B cell (primary cell): ENCODE data around the gene TBC1D1. TPM values are rescaled to one million over a fixed set of nuclear protein-coding genes. Genes with fewer than 3 reads are reported as not detected.
A peak's percentile ranks its signal among the peaks of the same experiment; 100 is the strongest.

Source experiments
- ATAC-seq: fragments of 200-7000 bp; cut with Tn5 transposase; one replicate; pipeline ENCODE4 v1.10.0; 2021; ENCODE audit warnings: low read depth, mild to moderate bottlenecking, moderate number of reproducible peaks, moderate library complexity
- CTCF ChIA-PET: fragments of 350-600 bp; sonication (Branson Sonifier 250); formaldehyde crosslinking; loops from one replicate; lab custom pipeline; 2021; ENCODE audit warnings: antibody characterized with exemption, inconsistent platforms; lab: Charles Lee
- POLR2A ChIA-PET: fragments of 350-600 bp; sonication (Branson Sonifier 250); formaldehyde crosslinking; loops from one replicate; lab custom pipeline; 2021; ENCODE audit warnings: antibody characterized with exemption; lab: Charles Lee
- DNase-seq: peaks from one replicate; pipeline ENCODE4 v3.0.0; 2013
- H2AFZ ChIP-seq: 2 replicates; pipeline ENCODE4 v1.6.1; 2012; ENCODE audit warnings: mild to moderate bottlenecking, low read depth, low read length; ENCODE audit not compliant: insufficient read depth, poor library complexity, severe bottlenecking
- H3K27ac ChIP-seq, 2 donors: 1 replicate in 1 of 2; 2 replicates in 1 of 2; pipeline ENCODE4 v1.5.1; 2012 to 2013; ENCODE audit warnings: low read length in 2 of 2, mild to moderate bottlenecking in 2 of 2, moderate library complexity in 1 of 2
- H3K27me3 ChIP-seq, 4 experiments: fragments of 200-600 bp in 1 of 4; sonication (generic) in 1 of 4; replicated peaks in 1 of 4; 1 replicate in 2 of 4; 2 replicates in 2 of 4; pipeline versions ENCODE4 v1.6.1 to v1.7.0; 2013 to 2016; ENCODE audit warnings: low read length in 3 of 4, mild to moderate bottlenecking in 2 of 4, mixed read lengths in 1 of 4, moderate library complexity in 1 of 4; ENCODE audit not compliant: insufficient read depth in 4 of 4, control insufficient read depth in 3 of 4; ENCODE audit errors: control extremely low read depth in 1 of 4
- H3K36me3 ChIP-seq, 2 experiments: replicated peaks in 1 of 2; 1 replicate in 1 of 2; 2 replicates in 1 of 2; pipeline versions ENCODE4 v1.6.1 to v1.7.1; 2013; ENCODE audit warnings: low read length in 1 of 2; ENCODE audit not compliant: insufficient read depth in 2 of 2, control insufficient read depth in 1 of 2; ENCODE audit errors: control extremely low read depth in 1 of 2, extremely low read depth in 1 of 2
- H3K4me1 ChIP-seq, 2 donors: fragments of 200-600 bp in 1 of 2; sonication (generic) in 1 of 2; 1 replicate in 1 of 2; 2 replicates in 1 of 2; pipeline versions ENCODE4 v1.5.1 to v1.6.1; 2013 to 2017; ENCODE audit warnings: low read length in 2 of 2; ENCODE audit not compliant: control insufficient read depth in 2 of 2, insufficient read depth in 2 of 2
- H3K4me2 ChIP-seq: replicated peaks from 2 replicates; pipeline ENCODE3; 2012; ENCODE audit warnings: mild to moderate bottlenecking, low read depth, low read length; ENCODE audit not compliant: poor library complexity, severe bottlenecking
- H3K4me3 ChIP-seq, 5 experiments: fragments of 200-600 bp in 1 of 5; sonication (generic) in 1 of 5; 1 replicate in 3 of 5; 2 replicates in 2 of 5; pipeline versions ENCODE4 v1.5.1 to v1.7.0; 2011 to 2016; ENCODE audit warnings: low read length in 4 of 5, mild to moderate bottlenecking in 4 of 5, low read depth in 2 of 5, control low read depth in 1 of 5, moderate library complexity in 1 of 5; ENCODE audit not compliant: insufficient read depth in 1 of 5; ENCODE audit errors: control extremely low read depth in 1 of 5, extremely low read depth in 1 of 5
- H3K79me2 ChIP-seq: fragments of 200-600 bp; sonication (generic); one replicate; pipeline ENCODE4 v1.6.0; 2016; ENCODE audit warnings: low read length; ENCODE audit not compliant: control insufficient read depth, insufficient read depth
- H3K9ac ChIP-seq: fragments of 200-600 bp; sonication (generic); 2 replicates; pipeline ENCODE4 v1.6.1; 2017; ENCODE audit warnings: mild to moderate bottlenecking, low read length, moderate library complexity
- H3K9me3 ChIP-seq, 3 donors: one replicate each; pipeline versions ENCODE4 v1.6.1 to v1.7.1; 2013; ENCODE audit warnings: low read length in 2 of 3; ENCODE audit not compliant: control insufficient read depth in 2 of 3, insufficient read depth in 1 of 3; ENCODE audit errors: control extremely low read depth in 1 of 3
- H4K20me1 ChIP-seq: 2 replicates; pipeline ENCODE4 v1.6.0; 2012; ENCODE audit warnings: mild to moderate bottlenecking, low read length; ENCODE audit not compliant: insufficient read depth, control insufficient read depth, poor library complexity, severe bottlenecking
- H3K27ac Mint-ChIP-seq: one replicate; pipeline ENCODE4 v1.8.0; 2021; ENCODE audit warnings: mixed read lengths
- H3K27me3 Mint-ChIP-seq: one replicate; pipeline ENCODE4 v1.8.0; 2021; ENCODE audit warnings: mixed read lengths
- H3K4me1 Mint-ChIP-seq: one replicate; pipeline ENCODE4 v1.8.0; 2021; ENCODE audit warnings: mixed read lengths
- H3K4me3 Mint-ChIP-seq: one replicate; pipeline ENCODE4 v1.8.0; 2021; ENCODE audit warnings: mixed read lengths
- H3K9me3 Mint-ChIP-seq: one replicate; pipeline ENCODE4 v1.8.0; 2022; ENCODE audit warnings: mixed read lengths; ENCODE audit not compliant: insufficient read depth
- CTCF ChIP-seq: fragments of 200-600 bp; IDR thresholded peaks from one replicate; pipeline ENCODE4 v1.8.0; 2022; ENCODE audit warnings: antibody characterized with exemption, mild to moderate bottlenecking
- EZH2 ChIP-seq: IDR thresholded peaks from 2 replicates; pipeline ENCODE4 v1.6.1; 2012; ENCODE audit warnings: borderline replicate concordance, low read depth, mild to moderate bottlenecking, moderate library complexity, low read length; ENCODE audit not compliant: insufficient read depth, poor library complexity, severe bottlenecking
- WGBS: methylation state at CpG from one replicate; pipeline ENCODE4 v1.1.5; 2013; ENCODE audit warnings: missing lambda C conversion rate; ENCODE audit not compliant: insufficient coverage; 5-methylcytosine and 5-hydroxymethylcytosine counted together
- intact Hi-C: fragments of 100-400 bp; cut with micrococcal nuclease; formaldehyde crosslinking; loops from one replicate; pipeline ENCODE4 v1.10.0; 2022
- polyA plus RNA-seq: library from polyadenylated mRNA; depleted of rRNA; stranded (reverse); fragments of >200 nt; gene quantifications from 2 replicates; pipeline ENCODE4 v1.2.3, GENCODE V29; 2012
- total RNA-seq, 2 donors: library from RNA; stranded (reverse); fragments of 120-200 nt in 1 of 2; gene quantifications; 1 replicate in 1 of 2; 2 replicates in 1 of 2; pipeline versions ENCODE4 v1.2.3 to v1.2.4, GENCODE V29; 2013 to 2022

The TBC1D1 gene
- total and polyA plus RNA-seq, 2 donors (not counting 1 experiment from before 2014, with no cell fraction given) = 88.2 to 98.7 TPM

GRCh38 chr4:38132843-38133662 lies 242.2 kb downstream of the TBC1D1 start:
- no peaks in the 10 kb centered on the region for H3K9me3 ChIP-seq
- H3K27ac Mint-ChIP-seq = peak overlapping the region; percentile 70

More at GRCh38 chr4:38132843-38133662, 242.2 kb downstream of the TBC1D1 start:
- ATAC-seq = no peak
- no peak for DNase-seq
- H3K27me3 Mint-ChIP-seq = no peaks in the 10 kb centered on the region
- Histone ChIP-seq H3K27ac (no peak overlapping the region), H3K4me3 (no peak overlapping the region), H3K79me2 (no peaks in the 10 kb centered on the region), H4K20me1 (no peaks in the 10 kb centered on the region), H3K4me2 (no peak overlapping the region), H3K9ac (no peak overlapping the region), H3K36me3 (peaks cover 14 to 48% of the 10 kb centered on the region in 2 experiments), H2AFZ (no peak overlapping the region), H3K27me3 (no peaks in the 10 kb centered on the region), H3K4me1 (peaks cover 11 to 25% of the 10 kb centered on the region in 2 donors)
- WGBS = 93% methylated on average over 2 of the region's 14 CpGs
- no peak overlapping the region for H3K4me3 Mint-ChIP-seq
- intact Hi-C loops = loop anchor here (2.0 to 5.0 kb wide), 2 partner anchors 22 to 44 kb away; no protein-coding TSS in a partner anchor
- TF ChIP-seq EZH2 = no peak
- TF ChIP-seq CTCF = no peak
- H3K9me3 Mint-ChIP-seq = no peaks in the 10 kb centered on the region
- ChIA-PET POLR2A (interaction anchor here (0.7 kb wide), 1 partner anchor 41 kb away, joined by 5 read pairs; no protein-coding TSS in a partner anchor), CTCF (interaction anchor here (0.7 to 2.1 kb wide), 7 partner anchors 27 to 802 kb away, joined by 3 to 8 read pairs (median 5); no protein-coding TSS in a partner anchor)
- peaks cover 44% of the 10 kb centered on the region for H3K4me1 Mint-ChIP-seq
